Testis (tissue), 2 donors: Measurements from ENCODE around the gene CLEC16A.

Source experiments
- CTCF ChIP-seq, 3 experiments: fragments of 450-650 bp in 2 of 3; fragments of 200-600 bp in 1 of 3; sonication (generic) in 1 of 3; IDR thresholded peaks; one replicate each; pipeline ENCODE4 v1.5.1; 2016 to 2019; ENCODE audit warnings: antibody characterized with exemption in 3 of 3, mild to moderate bottlenecking in 2 of 3, moderate library complexity in 1 of 3
- POLR2A ChIP-seq: fragments of 450-650 bp; IDR thresholded peaks from one replicate; pipeline ENCODE4 v1.6.1; 2017; ENCODE audit warnings: antibody characterized with exemption, mild to moderate bottlenecking, moderate library complexity

GRCh38 chr16:11231367-11231970 lies 287.1 kb downstream of the CLEC16A start:
- TF ChIP-seq CTCF (IDR thresholded peaks at IDR 0.05): no peak
- TF ChIP-seq POLR2A: no peak
